Caco-2 (cell line): ENCODE measurements around the gene ATP2C2. TPM values are rescaled to one million over a fixed set of nuclear protein-coding genes. Genes with fewer than 3 reads are reported as not detected.

Experiments used
- BruUV-seq: library from RNA; stranded (reverse); fragments of 400-500 nt; replicated peaks from 2 replicates; lab custom pipeline; 2021; lab: Mats Ljungman, UMichigan
- CTCF ChIA-PET: fragments of 300-600 bp; sonication (Branson Sonifier 250); formaldehyde crosslinking; loops from one replicate; lab custom pipeline; 2022; ENCODE audit warnings: antibody characterized with exemption; lab: Charles Lee
- POLR2A ChIA-PET: fragments of 300-600 bp; sonication (Branson Sonifier 250); formaldehyde crosslinking; loops from one replicate; lab custom pipeline; 2022; ENCODE audit warnings: antibody characterized with exemption; lab: Charles Lee
- DNase-seq, 2 experiments: peaks; one replicate each; pipeline versions ENCODE4 v3.0.0 to v3.0.0-alpha.2; 2020 to 2022
- H3K27me3 ChIP-seq: replicated peaks from 2 replicates; pipeline ENCODE4 v1.6.0; 2011; ENCODE audit warnings: low read length; ENCODE audit not compliant: control insufficient read depth, insufficient read depth
- H3K36me3 ChIP-seq: 2 replicates; pipeline ENCODE4 v1.5.1; 2011; ENCODE audit warnings: low read length; ENCODE audit not compliant: control insufficient read depth, insufficient read depth
- H3K4me1 ChIP-seq: fragments of 250-450 bp; sonication (Bioruptor Pico); 2 replicates; pipeline ENCODE4 v1.5.1; 2020; ENCODE audit warnings: mild to moderate bottlenecking
- H3K4me3 ChIP-seq: 2 replicates; pipeline ENCODE4 v1.5.1; 2011; ENCODE audit warnings: low read depth, mild to moderate bottlenecking, control low read depth, low read length
- H3K9me3 ChIP-seq: fragments of 250-450 bp; sonication (Bioruptor Pico); 2 replicates; pipeline ENCODE4 v1.5.1; 2020; ENCODE audit warnings: mild to moderate bottlenecking, moderate library complexity
- H3K27ac Mint-ChIP-seq: one replicate; pipeline ENCODE4 v1.8.0; 2022; ENCODE audit warnings: mixed read lengths; ENCODE audit not compliant: unreplicated experiment
- H3K27me3 Mint-ChIP-seq: one replicate; pipeline ENCODE4 v1.8.0; 2022; ENCODE audit warnings: mixed read lengths; ENCODE audit not compliant: insufficient read depth, unreplicated experiment
- H3K36me3 Mint-ChIP-seq: one replicate; pipeline ENCODE4 v1.8.0; 2022; ENCODE audit warnings: mild to moderate bottlenecking, mixed read lengths; ENCODE audit not compliant: insufficient read depth, unreplicated experiment
- H3K4me1 Mint-ChIP-seq: one replicate; pipeline ENCODE4 v1.8.0; 2022; ENCODE audit warnings: low read depth, mixed read lengths; ENCODE audit not compliant: unreplicated experiment
- H3K4me3 Mint-ChIP-seq: one replicate; pipeline ENCODE4 v1.8.0; 2022; ENCODE audit warnings: mild to moderate bottlenecking, moderate library complexity, mixed read lengths; ENCODE audit not compliant: unreplicated experiment
- H3K9me3 Mint-ChIP-seq: one replicate; pipeline ENCODE4 v1.8.0; 2022; ENCODE audit warnings: mixed read lengths; ENCODE audit not compliant: unreplicated experiment
- intact Hi-C: fragments of 100-400 bp; cut with micrococcal nuclease; formaldehyde crosslinking; loops from one replicate; pipeline ENCODE4 v1.10.0; 2022; ENCODE audit not compliant: unreplicated experiment
- total RNA-seq: library from RNA; stranded (reverse); gene quantifications from 2 replicates; pipeline ENCODE4 v1.2.3, GENCODE V29; 2022
- TF ChIP-seq, protein P1 (sequence below), 2 experiments: fragments of 200-600 bp in 1 of 2; IDR thresholded peaks; 1 replicate in 1 of 2; 2 replicates in 1 of 2; pipeline versions ENCODE4 v1.5.1 to v1.8.0; 2011 to 2022; ENCODE audit warnings: antibody characterized with exemption in 1 of 2, control low read depth in 1 of 2, inconsistent platforms in 1 of 2, low read depth in 1 of 2, low read length in 1 of 2, mild to moderate bottlenecking in 1 of 2, moderate library complexity in 1 of 2; ENCODE audit not compliant: insufficient read depth in 1 of 2, severe bottlenecking in 1 of 2, unreplicated experiment in 1 of 2

Gene ATP2C2
- total RNA-seq, 1 experiment from 2014 or later: 47.0 TPM

DNA sequence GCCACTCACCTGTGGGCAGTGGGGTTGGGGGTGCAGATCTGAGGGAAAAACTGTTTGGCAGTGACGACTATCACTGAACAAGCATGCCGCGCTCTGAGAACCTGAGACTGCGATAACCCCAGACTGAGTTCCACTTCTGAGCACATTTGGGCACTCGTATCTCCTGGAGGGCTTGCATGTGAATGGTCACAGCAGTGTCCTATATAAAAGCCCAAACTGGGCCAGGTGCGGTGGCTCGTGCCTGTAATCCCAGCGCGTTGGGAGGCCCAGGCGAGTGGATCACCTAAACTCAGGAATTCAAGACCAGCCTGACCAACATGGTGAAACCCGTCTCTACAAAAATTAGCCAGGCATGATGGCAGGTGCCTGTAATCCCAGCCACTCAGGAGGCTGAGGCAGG is 18.7 kb downstream of the ATP2C2 start:
- Histone ChIP-seq H3K27me3 (no peaks in the 10 kb centered on the region), H3K4me1 (no peaks in the 10 kb centered on the region), H3K36me3 (no peaks in the 10 kb centered on the region), H3K9me3 (peaks cover 10% of the 10 kb centered on the region), H3K4me3 (no peak overlapping the region)
- intact Hi-C loops: loop anchor here (10.0 kb wide), 1 partner anchor 58 kb away; no protein-coding TSS in a partner anchor
- no peak for DNase-seq
- CTCF ChIA-PET: no interaction called here
- no TSS peak for BruUV-seq
- H3K27me3 Mint-ChIP-seq: no peaks in the 10 kb centered on the region
- no peaks in the 10 kb centered on the region for H3K36me3 Mint-ChIP-seq
- TF ChIP-seq, protein P1, sequence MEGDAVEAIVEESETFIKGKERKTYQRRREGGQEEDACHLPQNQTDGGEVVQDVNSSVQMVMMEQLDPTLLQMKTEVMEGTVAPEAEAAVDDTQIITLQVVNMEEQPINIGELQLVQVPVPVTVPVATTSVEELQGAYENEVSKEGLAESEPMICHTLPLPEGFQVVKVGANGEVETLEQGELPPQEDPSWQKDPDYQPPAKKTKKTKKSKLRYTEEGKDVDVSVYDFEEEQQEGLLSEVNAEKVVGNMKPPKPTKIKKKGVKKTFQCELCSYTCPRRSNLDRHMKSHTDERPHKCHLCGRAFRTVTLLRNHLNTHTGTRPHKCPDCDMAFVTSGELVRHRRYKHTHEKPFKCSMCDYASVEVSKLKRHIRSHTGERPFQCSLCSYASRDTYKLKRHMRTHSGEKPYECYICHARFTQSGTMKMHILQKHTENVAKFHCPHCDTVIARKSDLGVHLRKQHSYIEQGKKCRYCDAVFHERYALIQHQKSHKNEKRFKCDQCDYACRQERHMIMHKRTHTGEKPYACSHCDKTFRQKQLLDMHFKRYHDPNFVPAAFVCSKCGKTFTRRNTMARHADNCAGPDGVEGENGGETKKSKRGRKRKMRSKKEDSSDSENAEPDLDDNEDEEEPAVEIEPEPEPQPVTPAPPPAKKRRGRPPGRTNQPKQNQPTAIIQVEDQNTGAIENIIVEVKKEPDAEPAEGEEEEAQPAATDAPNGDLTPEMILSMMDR (IDR thresholded peaks at IDR 0.05; ENCODE audit: insufficient read depth in 1 of 2, low read depth in 1 of 2, low read length in 1 of 2, severe bottlenecking in 1 of 2, unreplicated experiment in 1 of 2): no peak
- peaks cover 18% of the 10 kb centered on the region for H3K9me3 Mint-ChIP-seq
- no peaks in the 10 kb centered on the region for H3K4me1 Mint-ChIP-seq
- H3K4me3 Mint-ChIP-seq: no peak overlapping the region
- POLR2A ChIA-PET: no interaction called here
- no peak overlapping the region for H3K27ac Mint-ChIP-seq

DNA sequence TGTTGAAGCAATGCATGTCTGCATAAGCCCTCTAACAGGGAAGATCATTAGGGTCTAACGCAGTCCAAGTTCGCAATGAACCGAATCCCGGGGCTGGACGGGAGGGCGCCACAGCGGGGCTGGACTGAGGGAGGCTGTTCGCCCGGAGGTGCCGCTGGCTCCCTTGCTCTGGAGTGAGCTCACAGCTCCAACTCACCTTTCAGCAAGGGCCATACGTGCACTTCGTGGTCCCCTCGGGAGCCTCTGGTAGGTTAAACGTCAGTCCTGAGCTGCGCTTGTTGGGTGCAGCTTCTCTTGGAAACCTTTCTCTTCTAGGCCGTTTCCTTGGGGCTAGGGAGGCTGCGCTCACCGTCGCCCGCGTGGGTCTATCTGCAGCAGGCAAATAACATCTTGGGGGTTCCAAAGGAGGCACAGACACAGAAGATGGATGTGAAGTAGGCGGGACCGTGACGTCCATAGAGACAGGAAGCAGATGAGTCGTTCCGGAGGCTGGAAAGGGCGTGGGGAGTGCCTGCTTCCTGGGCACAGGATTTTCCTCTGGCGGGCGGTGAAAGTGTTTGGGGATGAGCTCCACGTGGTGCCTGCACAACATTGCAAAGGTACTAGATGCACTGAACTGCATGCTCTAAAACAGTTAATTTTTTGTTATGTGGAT is 21.9 kb downstream of the ATP2C2 start:
- H3K4me1 ChIP-seq: peaks cover 10% of the 10 kb centered on the region
- BruUV-seq: no TSS peak
- ChIA-PET CTCF (no interaction called here), POLR2A (no interaction called here)
- Mint-ChIP-seq H3K36me3 (peaks cover 6% of the 10 kb centered on the region), H3K27ac (no peak overlapping the region), H3K9me3 (peaks cover 9% of the 10 kb centered on the region), H3K27me3 (no peaks in the 10 kb centered on the region), H3K4me3 (no peak overlapping the region), H3K4me1 (peaks cover 9% of the 10 kb centered on the region)
- H3K27me3 ChIP-seq: no peaks in the 10 kb centered on the region
- TF ChIP-seq, protein P1 (IDR thresholded peaks at IDR 0.05; ENCODE audit: insufficient read depth in 1 of 2, low read depth in 1 of 2, low read length in 1 of 2, severe bottlenecking in 1 of 2, unreplicated experiment in 1 of 2): no peak
- no peak overlapping the region for H3K4me3 ChIP-seq
- H3K9me3 ChIP-seq: peaks cover 6% of the 10 kb centered on the region
- intact Hi-C loops: no loop called here
- no peak for DNase-seq
- H3K36me3 ChIP-seq: no peaks in the 10 kb centered on the region

DNA sequence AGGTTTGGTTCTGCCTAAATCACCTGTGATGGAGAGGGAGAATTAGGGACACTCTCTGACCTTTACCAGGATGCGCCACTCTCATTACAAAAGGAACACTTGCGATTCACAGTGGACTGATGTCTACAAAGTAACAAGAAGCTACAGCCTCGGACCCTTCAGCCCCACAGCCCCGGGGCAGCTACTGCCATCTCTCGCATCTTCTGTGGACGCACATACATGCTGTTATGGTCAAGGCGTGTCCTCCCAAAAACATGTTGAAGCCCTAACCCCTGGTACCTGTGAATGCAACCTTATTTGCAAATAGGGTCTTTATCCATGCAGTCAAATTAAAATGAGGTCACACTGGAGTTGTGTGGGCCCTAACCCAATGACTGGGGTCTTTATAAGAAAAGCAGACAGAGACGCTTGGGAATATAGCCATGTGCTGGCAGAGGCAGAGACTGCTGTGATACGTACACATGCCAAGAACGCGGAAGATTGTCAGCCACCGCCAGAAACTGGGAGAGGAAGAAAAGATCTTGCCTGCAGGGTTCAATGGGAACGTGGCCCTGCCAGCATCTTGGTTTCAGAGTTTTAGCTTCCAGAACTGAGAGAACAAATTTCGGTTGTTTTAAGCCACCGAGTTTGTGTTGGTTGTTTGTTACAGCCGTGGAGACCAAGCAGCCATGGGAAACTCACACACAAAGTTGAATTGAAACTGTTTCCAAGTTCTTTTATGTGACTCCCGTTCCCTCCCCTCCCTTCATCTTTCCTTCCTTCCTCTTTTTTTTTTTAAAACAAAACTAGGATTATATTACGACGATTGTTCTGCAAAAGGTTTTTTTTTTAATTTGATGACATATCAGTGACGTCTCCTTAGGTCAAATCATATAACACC is 23.1 kb downstream of the ATP2C2 start:
- no peak overlapping the region for H3K4me3 Mint-ChIP-seq
- CTCF ChIA-PET: no interaction called here
- H3K4me3 ChIP-seq: no peak overlapping the region
- no TSS peak for BruUV-seq
- POLR2A ChIA-PET: no interaction called here
- DNase-seq: no peak
- no peaks in the 10 kb centered on the region for H3K27me3 Mint-ChIP-seq
- H3K36me3 ChIP-seq: no peaks in the 10 kb centered on the region
- H3K4me1 Mint-ChIP-seq: peaks cover 17% of the 10 kb centered on the region
- H3K27me3 ChIP-seq: no peaks in the 10 kb centered on the region
- H3K4me1 ChIP-seq: peaks cover 20% of the 10 kb centered on the region
- intact Hi-C loops: no loop called here
- TF ChIP-seq, protein P1 (IDR thresholded peaks at IDR 0.05; ENCODE audit: insufficient read depth in 1 of 2, low read depth in 1 of 2, low read length in 1 of 2, severe bottlenecking in 1 of 2, unreplicated experiment in 1 of 2): no peak
- no peaks in the 10 kb centered on the region for H3K9me3 Mint-ChIP-seq
- no peak overlapping the region for H3K27ac Mint-ChIP-seq
- peaks cover 6% of the 10 kb centered on the region for H3K36me3 Mint-ChIP-seq
- no peaks in the 10 kb centered on the region for H3K9me3 ChIP-seq
